ENCODE data around the gene RNF208.

The RNF208 gene

DNA sequence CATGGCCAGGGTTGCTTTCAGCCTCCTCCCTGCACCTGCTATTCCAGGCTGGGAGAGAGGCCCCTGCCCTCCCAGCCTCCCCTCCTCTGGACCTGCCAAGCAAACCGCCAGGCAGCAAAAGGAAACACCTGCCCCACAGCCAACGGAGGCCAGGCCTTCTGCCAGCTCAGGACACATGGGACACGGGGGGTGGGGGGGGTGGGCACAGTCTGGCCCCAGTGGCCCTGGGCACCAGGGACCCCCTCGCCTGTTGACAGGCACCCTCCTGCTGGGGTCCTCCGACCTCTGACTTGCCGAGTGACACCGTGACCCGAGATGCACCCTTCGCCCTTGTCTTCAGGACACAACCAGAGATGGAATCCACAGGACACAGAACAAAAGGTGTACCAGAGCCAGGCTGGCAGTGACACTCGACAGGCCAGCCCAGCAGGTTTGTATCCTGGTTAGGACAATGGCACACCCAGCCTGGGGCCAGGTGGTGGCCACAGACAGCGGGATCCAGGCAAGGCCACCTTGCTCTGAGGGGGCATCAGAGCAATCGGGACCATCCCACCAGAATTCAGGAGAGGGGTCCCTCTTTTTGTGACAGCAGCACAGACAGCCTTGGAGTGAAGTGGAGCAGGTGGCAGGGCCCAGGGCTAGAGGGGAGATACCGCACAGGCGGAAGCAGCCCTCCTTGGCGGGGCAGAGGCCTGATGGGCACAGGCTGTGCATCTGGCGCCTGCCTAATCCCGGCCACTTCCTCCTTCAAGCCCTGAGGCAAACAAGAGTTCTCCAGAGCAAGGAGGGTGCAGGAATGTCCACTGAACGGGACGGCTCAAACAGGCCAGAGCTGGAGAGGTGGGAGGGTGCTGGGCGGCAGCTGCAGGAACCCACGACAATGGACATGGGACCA is 48.9 kb downstream of the RNF208 start:
- FAIRE-seq (no peak), DNase-seq (ENCODE audit: insufficient read length) (no peak)
- TF ChIP-seq POLR2A (IDR thresholded peaks at IDR 0.05; ENCODE audit: low read depth, low read length), result no peak
- TF ChIP-seq POLR2AphosphoS5 (IDR thresholded peaks at IDR 0.05; ENCODE audit: low read depth, low read length), result no peak
- TF ChIP-seq TAF1 (IDR thresholded peaks at IDR 0.05; ENCODE audit: borderline replicate concordance, low read depth, low read length), result no peak

DNA sequence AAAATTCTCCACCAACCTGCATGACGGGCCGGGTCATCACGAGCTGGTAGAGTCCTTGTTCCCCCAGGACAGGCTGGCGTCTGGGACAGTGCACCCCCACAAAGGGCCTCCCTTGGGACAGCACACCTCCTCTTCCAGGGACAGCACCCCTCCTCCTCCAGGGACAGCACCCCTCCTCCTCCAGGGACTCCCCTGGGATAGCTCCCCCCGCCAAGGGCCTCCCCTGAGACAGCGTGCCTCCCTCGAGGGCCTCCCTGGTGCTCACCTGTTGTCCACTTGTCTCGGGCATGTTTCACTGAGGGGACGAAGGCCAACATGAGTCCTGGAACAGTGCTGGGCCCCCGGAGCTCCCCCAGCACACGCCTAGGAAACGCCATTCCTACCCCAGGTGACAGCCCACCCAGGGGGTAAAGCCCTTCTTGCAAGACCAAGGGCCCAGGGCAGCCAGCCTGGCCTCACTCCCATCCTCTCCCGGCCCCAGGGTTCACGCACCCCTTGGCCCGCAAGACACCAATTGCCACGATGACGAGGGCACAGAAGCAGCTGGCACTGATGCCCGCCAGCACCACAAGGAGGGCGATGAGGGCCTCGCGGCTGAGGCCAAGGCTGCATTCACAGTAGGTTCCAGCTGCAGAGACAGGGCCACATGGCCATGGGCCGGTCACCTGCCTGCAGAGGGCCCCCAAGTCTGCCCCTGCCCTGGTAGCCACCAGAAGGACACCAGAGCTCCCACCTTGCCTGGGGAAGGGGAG is 50.7 kb downstream of the RNF208 start:
- DNase-seq (ENCODE audit: insufficient read length) (no peak), FAIRE-seq (no peak)
- TF ChIP-seq TAF1 (IDR thresholded peaks at IDR 0.05; ENCODE audit: borderline replicate concordance, low read depth, low read length) (no peak), POLR2A (IDR thresholded peaks at IDR 0.05; ENCODE audit: low read depth, low read length) (no peak), POLR2AphosphoS5 (IDR thresholded peaks at IDR 0.05; ENCODE audit: low read depth, low read length) (no peak)

DNA sequence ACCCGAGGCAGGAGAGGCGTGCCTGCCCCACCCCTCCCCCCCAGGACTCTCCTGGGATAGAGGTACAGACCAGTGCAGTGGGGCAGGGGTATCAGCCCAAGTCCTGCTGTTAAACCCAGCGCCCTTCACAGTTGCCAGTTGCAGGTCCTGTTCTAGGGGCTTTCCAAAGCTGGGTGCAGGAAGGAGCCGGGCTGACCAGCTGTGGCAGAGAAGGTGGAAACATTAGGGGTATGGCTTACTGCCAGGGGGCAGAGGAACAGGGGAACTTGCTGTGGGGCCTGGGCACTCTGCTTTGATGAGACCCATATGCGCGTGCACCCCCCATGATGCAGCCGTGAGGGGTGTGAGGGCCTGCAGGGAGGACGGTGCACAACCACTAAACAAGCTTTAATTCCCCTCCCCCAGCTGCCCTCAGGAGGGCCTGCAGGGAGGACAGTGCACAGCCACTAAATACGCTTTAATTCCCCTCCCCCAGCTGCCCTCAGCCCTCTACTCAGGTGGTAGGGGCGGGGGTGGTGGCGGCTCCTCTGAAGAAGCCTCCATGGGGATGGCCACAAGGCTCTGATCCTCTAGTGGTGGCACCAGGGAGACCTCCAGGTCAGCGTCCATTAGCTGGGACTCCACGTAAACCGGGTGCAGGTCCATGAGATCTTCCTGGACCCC is 51.4 kb downstream of the RNF208 start:
- FAIRE-seq (no peak), DNase-seq (ENCODE audit: insufficient read length) (no peak)

More for the DNA sequence above, 51.4 kb downstream of the RNF208 start:
- TF ChIP-seq POLR2AphosphoS5 (IDR thresholded peaks at IDR 0.05; ENCODE audit: low read depth, low read length) (no peak), TAF1 (IDR thresholded peaks at IDR 0.05; ENCODE audit: borderline replicate concordance, low read depth, low read length) (no peak), POLR2A (IDR thresholded peaks at IDR 0.05; ENCODE audit: low read depth, low read length) (no peak)
